ENCODE data around the gene ESF1. TPM values are rescaled to one million over a fixed set of nuclear protein-coding genes. Genes with fewer than 3 reads are reported as not detected.

The ESF1 gene, protein sequence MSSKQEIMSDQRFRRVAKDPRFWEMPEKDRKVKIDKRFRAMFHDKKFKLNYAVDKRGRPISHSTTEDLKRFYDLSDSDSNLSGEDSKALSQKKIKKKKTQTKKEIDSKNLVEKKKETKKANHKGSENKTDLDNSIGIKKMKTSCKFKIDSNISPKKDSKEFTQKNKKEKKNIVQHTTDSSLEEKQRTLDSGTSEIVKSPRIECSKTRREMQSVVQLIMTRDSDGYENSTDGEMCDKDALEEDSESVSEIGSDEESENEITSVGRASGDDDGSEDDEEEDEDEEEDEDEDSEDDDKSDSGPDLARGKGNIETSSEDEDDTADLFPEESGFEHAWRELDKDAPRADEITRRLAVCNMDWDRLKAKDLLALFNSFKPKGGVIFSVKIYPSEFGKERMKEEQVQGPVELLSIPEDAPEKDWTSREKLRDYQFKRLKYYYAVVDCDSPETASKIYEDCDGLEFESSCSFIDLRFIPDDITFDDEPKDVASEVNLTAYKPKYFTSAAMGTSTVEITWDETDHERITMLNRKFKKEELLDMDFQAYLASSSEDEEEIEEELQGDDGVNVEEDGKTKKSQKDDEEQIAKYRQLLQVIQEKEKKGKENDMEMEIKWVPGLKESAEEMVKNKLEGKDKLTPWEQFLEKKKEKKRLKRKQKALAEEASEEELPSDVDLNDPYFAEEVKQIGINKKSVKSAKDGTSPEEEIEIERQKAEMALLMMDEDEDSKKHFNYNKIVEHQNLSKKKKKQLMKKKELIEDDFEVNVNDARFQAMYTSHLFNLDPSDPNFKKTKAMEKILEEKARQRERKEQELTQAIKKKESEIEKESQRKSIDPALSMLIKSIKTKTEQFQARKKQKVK
- 15.5 and 15.8 TPM in 2 replicates for total RNA-seq

DNA sequence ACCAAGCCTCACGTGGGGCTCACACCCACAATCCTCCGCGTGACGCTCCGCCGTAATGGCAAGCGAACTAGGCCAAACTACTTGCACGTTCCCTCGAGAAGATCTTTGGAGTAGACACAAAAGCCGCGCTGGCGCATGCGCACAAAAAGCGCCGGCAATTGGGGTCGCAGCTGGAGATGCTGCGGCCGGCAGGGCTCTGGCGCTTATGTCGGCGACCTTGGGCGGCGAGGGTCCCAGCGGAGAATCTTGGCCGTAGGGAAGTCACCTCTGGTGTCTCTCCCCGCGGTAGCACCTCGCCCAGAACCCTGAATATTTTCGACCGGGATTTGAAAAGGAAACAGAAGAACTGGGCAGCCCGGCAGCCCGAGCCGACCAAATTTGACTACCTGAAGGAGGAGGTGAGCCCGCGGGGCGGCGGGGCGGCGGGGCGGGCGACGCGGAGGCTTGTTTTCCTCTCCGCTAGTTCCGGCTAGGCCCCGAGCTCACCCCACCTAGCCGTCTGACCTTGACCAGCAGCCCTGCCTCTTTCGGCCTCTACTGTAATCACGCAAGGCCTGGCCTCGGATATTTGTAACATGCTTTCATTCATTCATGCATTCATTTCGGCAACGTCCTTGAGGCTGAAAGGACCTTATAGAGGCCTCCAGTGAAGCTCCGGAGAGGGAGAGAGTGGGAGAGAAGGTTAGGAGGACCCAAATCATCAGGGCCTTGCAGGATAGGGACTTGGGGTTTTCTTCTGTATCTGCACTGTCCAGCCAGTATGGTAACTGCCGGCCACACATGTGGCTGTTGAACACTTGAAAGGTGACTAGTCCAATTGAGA, at the start of gene ESF1, which contains the start of gene NDUFAF5:
Gene ESF1, minus strand, starts transcription at position 27 of the 823 bp plus-strand sequence. CDS start 1,779 bp downstream, outside the sequence.
Gene NDUFAF5, plus strand, starts transcription at position 136 of the 823 bp plus-strand sequence. Its CDS starts 41 bp downstream, at position 177.
- ChIA-PET POLR2A (interaction anchor here (0.7 to 1.2 kb wide), 3 partner anchors 9 to 239 kb away, joined by 3 to 4 read pairs (median 3); no protein-coding TSS in a partner anchor), CTCF (interaction anchor here (0.6 to 1.7 kb wide), 3 partner anchors 13 to 15 kb away, joined by 3 to 7 read pairs (median 4); no protein-coding TSS in a partner anchor)
- Mint-ChIP-seq H3K27ac (peak within 1 kb of the TSS; percentile 90), H3K4me1 (peaks cover 53% of the 10 kb centered on the region), H3K36me3 (ENCODE audit: low read depth) (peaks cover 62% of the 10 kb centered on the region), H3K4me3 (peak within 1 kb of the TSS; percentile 94), H3K27me3 (no peaks in the 10 kb centered on the region), H3K9me3 (no peaks in the 10 kb centered on the region)
- no peak for TF ChIP-seq CTCF (IDR thresholded peaks at IDR 0.05)
- peak; percentile 88 for DNase-seq
- ATAC-seq (ENCODE audit: low read depth), result peak; percentile 98
- intact Hi-C loops (cut with micrococcal nuclease), result loop anchor here (1.0 to 5.0 kb wide), 2 partner anchors 147 to 173 kb away; partner anchors contain the start of gene TASP1

GRCh38 chr20:13831476-13831875, 46.8 kb upstream of the ESF1 start:
- H3K9me3 Mint-ChIP-seq, result no peaks in the 10 kb centered on the region
- ATAC-seq (ENCODE audit: low read depth) (no peak), DNase-seq (no peak)
- peaks cover 4% of the 10 kb centered on the region for H3K27me3 Mint-ChIP-seq
- H3K36me3 Mint-ChIP-seq (ENCODE audit: low read depth), result no peaks in the 10 kb centered on the region
- ChIA-PET CTCF (no interaction called here), POLR2A (no interaction called here)
- no peak overlapping the region for H3K27ac Mint-ChIP-seq
- no peaks in the 10 kb centered on the region for H3K4me1 Mint-ChIP-seq
- intact Hi-C loops (cut with micrococcal nuclease), result no loop called here
- TF ChIP-seq CTCF (IDR thresholded peaks at IDR 0.05), result no peak
- no peak overlapping the region for H3K4me3 Mint-ChIP-seq

DNA sequence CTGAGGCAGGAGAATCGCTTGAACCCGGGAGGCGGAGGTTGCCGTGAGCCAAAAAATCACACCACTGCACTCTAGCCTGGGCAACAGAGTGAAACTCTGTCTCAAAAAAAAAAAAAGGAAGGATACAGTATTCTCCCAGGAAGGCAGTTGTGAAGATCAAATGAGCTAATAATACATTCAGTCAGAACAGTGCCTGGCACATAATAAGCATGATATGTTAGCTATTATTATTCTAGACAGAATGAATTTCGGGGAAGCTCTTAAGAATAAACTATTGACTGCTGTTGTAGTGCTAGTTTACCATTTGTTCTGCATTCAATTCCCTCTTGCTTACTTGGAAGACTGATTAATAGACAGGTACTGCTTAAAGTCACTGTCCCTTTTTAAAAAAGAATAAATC, 40.7 kb upstream of the ESF1 start:
- no peak overlapping the region for H3K27ac Mint-ChIP-seq
- CTCF ChIA-PET, result no interaction called here
- POLR2A ChIA-PET, result no interaction called here
- intact Hi-C loops (cut with micrococcal nuclease), result no loop called here
- peaks cover 2% of the 10 kb centered on the region for H3K27me3 Mint-ChIP-seq
- H3K4me1 Mint-ChIP-seq, result no peaks in the 10 kb centered on the region
- ATAC-seq (ENCODE audit: low read depth), result no peak
- no peak for DNase-seq
- H3K4me3 Mint-ChIP-seq, result no peak overlapping the region
- no peak for TF ChIP-seq CTCF (IDR thresholded peaks at IDR 0.05)
- H3K9me3 Mint-ChIP-seq, result no peaks in the 10 kb centered on the region
- H3K36me3 Mint-ChIP-seq (ENCODE audit: low read depth), result no peaks in the 10 kb centered on the region

DNA sequence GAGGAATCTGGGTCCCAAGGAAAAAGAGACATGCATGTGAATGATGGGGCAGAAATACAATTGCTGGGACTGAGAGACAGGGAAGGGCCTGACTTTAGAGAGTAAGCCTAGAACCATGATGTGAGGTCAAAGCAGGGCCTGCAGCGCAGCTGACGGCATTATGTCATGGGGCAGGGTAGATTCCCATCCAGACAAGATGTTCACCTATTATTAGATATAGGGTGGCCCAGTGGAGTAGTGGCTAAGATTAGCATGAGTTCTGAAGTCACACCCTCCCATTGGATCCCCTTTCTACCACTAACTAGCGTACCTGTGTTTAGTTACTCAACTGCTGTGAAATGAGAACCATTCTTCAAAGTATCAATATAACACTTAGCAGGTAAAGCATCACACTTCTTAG, 39.7 kb upstream of the ESF1 start:
- ChIA-PET POLR2A (no interaction called here), CTCF (no interaction called here)
- H3K36me3 Mint-ChIP-seq (ENCODE audit: low read depth), result no peaks in the 10 kb centered on the region

More for the DNA sequence above, 39.7 kb upstream of the ESF1 start:
- intact Hi-C loops (cut with micrococcal nuclease), result no loop called here
- no peak for TF ChIP-seq CTCF (IDR thresholded peaks at IDR 0.05)
- Mint-ChIP-seq H3K4me3 (no peak overlapping the region), H3K27me3 (no peaks in the 10 kb centered on the region), H3K9me3 (no peaks in the 10 kb centered on the region), H3K4me1 (no peaks in the 10 kb centered on the region), H3K27ac (no peak overlapping the region)
- ATAC-seq (ENCODE audit: low read depth) (no peak), DNase-seq (no peak)

Data from activated B cell treated with CpG ODN at 0.5 μM for 24 hours (primary cell).